Panc1 (cell line): ENCODE data around the gene VANGL2. TPM values are rescaled to one million over a fixed set of nuclear protein-coding genes. Genes with fewer than 3 reads are reported as not detected.

Source experiments
- ATAC-seq: fragments of 200-7000 bp; cut with Tn5 transposase; 2 replicates; pipeline ENCODE4 v1.9.1; 2020; ENCODE audit warnings: mild to moderate bottlenecking, moderate library complexity
- BruUV-seq: library from RNA; stranded (reverse); fragments of 400-500 nt; replicated peaks from 2 replicates; lab custom pipeline; 2021; lab: Mats Ljungman, UMichigan
- CTCF ChIA-PET: fragments of 300-600 bp; sonication (Branson Sonifier 250); formaldehyde crosslinking; loops from one replicate; lab custom pipeline; 2022; ENCODE audit warnings: antibody characterized with exemption; lab: Charles Lee
- POLR2A ChIA-PET: fragments of 300-600 bp; sonication (Branson Sonifier 250); formaldehyde crosslinking; loops from one replicate; lab custom pipeline; 2022; ENCODE audit warnings: antibody characterized with exemption; lab: Charles Lee
- DNase-seq: peaks from one replicate; pipeline ENCODE4 v3.0.0-alpha.2; 2010; ENCODE audit warnings: low read depth, low spot score
- H3K27ac ChIP-seq: 2 replicates; pipeline ENCODE4 v1.5.1; 2011; ENCODE audit warnings: mild to moderate bottlenecking, low read length, inconsistent platforms
- H3K27me3 ChIP-seq: fragments of 200-500 bp; sonication (Bioruptor generic); 2 replicates; pipeline ENCODE4 v1.6.0; 2014; ENCODE audit warnings: low read length, inconsistent platforms; ENCODE audit not compliant: control insufficient read depth, insufficient read depth
- H3K36me3 ChIP-seq: fragments of 200-500 bp; sonication (Bioruptor generic); 2 replicates; pipeline ENCODE4 v1.5.1; 2014; ENCODE audit warnings: inconsistent platforms, mild to moderate bottlenecking, low read length, moderate library complexity; ENCODE audit not compliant: control insufficient read depth, insufficient read depth
- H3K4me1 ChIP-seq: 2 replicates; pipeline ENCODE4 v1.5.1; 2011; ENCODE audit warnings: inconsistent platforms, mild to moderate bottlenecking, low read length, moderate library complexity; ENCODE audit not compliant: control insufficient read depth, insufficient read depth
- H3K4me3 ChIP-seq, 2 experiments: 2 replicates each; pipeline ENCODE4 v1.5.1; 2011 to 2012; ENCODE audit warnings: low read depth in 2 of 2, low read length in 2 of 2, mild to moderate bottlenecking in 2 of 2, inconsistent platforms in 1 of 2, moderate library complexity in 1 of 2
- H3K9me3 ChIP-seq: fragments of 200-500 bp; sonication (Bioruptor generic); 2 replicates; pipeline ENCODE4 v1.5.1; 2014; ENCODE audit warnings: low read depth, mild to moderate bottlenecking, inconsistent platforms, low read length, moderate library complexity; ENCODE audit not compliant: control insufficient read depth, insufficient read depth
- CTCF ChIP-seq: fragments of 450-650 bp; IDR thresholded peaks from 2 replicates; pipeline ENCODE4 v1.5.1; 2017; ENCODE audit warnings: mild to moderate bottlenecking
- POLR2AphosphoS5 ChIP-seq: IDR thresholded peaks from 2 replicates; pipeline ENCODE4 v1.6.1; 2012; ENCODE audit warnings: mild to moderate bottlenecking, low read depth, low read length, moderate library complexity
- REST ChIP-seq, 2 experiments: IDR thresholded peaks; 2 replicates each; pipeline ENCODE4 v1.6.1; 2011 to 2012; ENCODE audit warnings: low read depth in 2 of 2, control low read depth in 1 of 2, low read length in 1 of 2, mild to moderate bottlenecking in 1 of 2, moderate library complexity in 1 of 2; ENCODE audit not compliant: insufficient read depth in 1 of 2
- SIN3A ChIP-seq: IDR thresholded peaks from 2 replicates; pipeline ENCODE4 v1.6.1; 2012; ENCODE audit warnings: low read depth, mild to moderate bottlenecking, low read length, moderate library complexity, borderline replicate concordance; ENCODE audit not compliant: insufficient read depth
- TCF7L2 ChIP-seq: IDR thresholded peaks from 2 replicates; pipeline ENCODE4 v1.6.1; 2011; ENCODE audit warnings: mild to moderate bottlenecking, low read depth, low read length, inconsistent platforms
- in situ Hi-C: cut with HindIII; loops from 2 replicates; pipeline ENCODE4 v1.10.0; 2016; ENCODE audit warnings: low sequenced_read_pairs, low pct_unique_long_range_greater_than_20kb
- intact Hi-C: fragments of 100-400 bp; cut with micrococcal nuclease; formaldehyde crosslinking; loops from one replicate; pipeline ENCODE4 v1.10.0; 2022; ENCODE audit not compliant: unreplicated experiment
- total RNA-seq: library from RNA; stranded (reverse); gene quantifications from one replicate; pipeline ENCODE4 v1.2.1, GENCODE V29; 2021; ENCODE audit not compliant: unreplicated experiment

The VANGL2 gene
- total RNA-seq, 1 experiment from 2014 or later, result 0.10 TPM

DNA sequence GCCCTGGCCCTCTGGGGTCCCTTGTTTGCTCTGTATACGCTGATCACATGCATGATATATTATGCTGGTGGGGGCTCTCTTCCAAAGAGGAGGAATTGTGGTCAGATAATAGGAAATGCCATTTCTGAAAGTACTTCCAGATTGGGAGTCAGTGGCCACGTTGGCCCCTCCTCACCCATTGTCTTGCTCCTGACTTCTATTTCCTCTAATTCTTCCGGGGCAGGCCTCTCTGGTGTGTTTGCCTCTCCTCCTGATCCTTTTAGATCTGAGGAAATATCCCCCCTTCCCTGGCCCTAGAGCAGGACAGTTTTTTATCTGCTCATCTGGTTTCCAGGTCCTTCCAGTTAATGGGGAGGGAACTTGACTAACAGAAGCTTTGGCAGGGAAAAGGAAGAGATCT lies 2.9 kb downstream of the VANGL2 start:
- TF ChIP-seq REST (IDR thresholded peaks at IDR 0.05; ENCODE audit: insufficient read depth in 1 of 2, low read depth in 2 of 2, low read length in 1 of 2) (no peak), POLR2AphosphoS5 (no peak), TCF7L2 (no peak), SIN3A (no peak), CTCF (no peak)
- POLR2A ChIA-PET, result no interaction called here
- Histone ChIP-seq H3K27me3 (peaks cover 27% of the 10 kb centered on the region), H3K36me3 (no peaks in the 10 kb centered on the region), H3K27ac (no peak overlapping the region), H3K9me3 (no peaks in the 10 kb centered on the region), H3K4me1 (no peaks in the 10 kb centered on the region), H3K4me3 (no peak overlapping the region)
- ATAC-seq, result no peak
- in situ Hi-C loops (no loop called here), intact Hi-C loops (no loop called here)
- DNase-seq, result no peak
- no TSS peak for BruUV-seq
- CTCF ChIA-PET, result no interaction called here

- no peaks in the 10 kb centered on the region for H3K4me1 ChIP-seq
- peaks cover 26% of the 10 kb centered on the region for H3K27me3 ChIP-seq
- H3K36me3 ChIP-seq, result no peaks in the 10 kb centered on the region
- no peak overlapping the region for H3K27ac ChIP-seq
- TF ChIP-seq SIN3A (no peak), CTCF (no peak)
- DNase-seq (no peak), ATAC-seq (no peak)
- CTCF ChIA-PET, result no interaction called here
- no peak overlapping the region for H3K4me3 ChIP-seq
- BruUV-seq, result no TSS peak
- no peaks in the 10 kb centered on the region for H3K9me3 ChIP-seq
- intact Hi-C loops, result no loop called here
- in situ Hi-C loops, result no loop called here
- POLR2A ChIA-PET, result no interaction called here
Observed at GRCh38 chr1:160404094-160404493, 3.7 kb downstream of the VANGL2 start.
